Hepatocyte (in vitro differentiated cells): Measurements from ENCODE around the gene LRRN4CL. TPM values are rescaled to one million over a fixed set of nuclear protein-coding genes. Genes with fewer than 3 reads are reported as not detected.
A peak's percentile ranks its signal among the peaks of the same experiment; 100 is the strongest.
"Not testable (repeated sequence)": the region's sequence is repeated elsewhere in the genome, so short reads cannot be mapped to it uniquely, and the experiment has no call there.

Source experiments
- DNase-seq: peaks from one replicate; pipeline ENCODE4 v3.0.0-alpha.2; 2016; ENCODE audit warnings: low spot score
- H2AFZ ChIP-seq: fragments of 200-600 bp; sonication (generic); 2 replicates; pipeline ENCODE4 v1.6.0; 2016; ENCODE audit warnings: antibody characterized with exemption, mild to moderate bottlenecking
- H3K27ac ChIP-seq: fragments of 200-600 bp; sonication (generic); 2 replicates; pipeline ENCODE4 v1.5.1; 2016; ENCODE audit warnings: mild to moderate bottlenecking
- H3K27me3 ChIP-seq: fragments of 200-600 bp; sonication (generic); 2 replicates; pipeline ENCODE4 v1.6.1; 2016
- H3K36me3 ChIP-seq: fragments of 200-600 bp; sonication (generic); replicated peaks from 2 replicates; pipeline ENCODE4 v1.5.1; 2016; ENCODE audit warnings: low read depth; ENCODE audit not compliant: insufficient read depth
- H3K4me1 ChIP-seq: fragments of 200-600 bp; sonication (generic); 2 replicates; pipeline ENCODE4 v1.5.1; 2016; ENCODE audit warnings: mild to moderate bottlenecking, moderate library complexity; ENCODE audit not compliant: insufficient read depth
- H3K4me2 ChIP-seq: fragments of 200-600 bp; sonication (generic); 2 replicates; pipeline ENCODE4 v1.6.0; 2016
- H3K4me3 ChIP-seq: fragments of 200-600 bp; sonication (generic); 2 replicates; pipeline ENCODE4 v1.5.1; 2016; ENCODE audit warnings: mild to moderate bottlenecking
- H3K79me2 ChIP-seq: fragments of 200-600 bp; sonication (generic); 2 replicates; pipeline ENCODE4 v1.6.0; 2017; ENCODE audit warnings: mild to moderate bottlenecking
- H3K9me2 ChIP-seq: fragments of 200-600 bp; sonication (generic); replicated peaks from 2 replicates; pipeline ENCODE4 v1.6.0; 2017; ENCODE audit warnings: mild to moderate bottlenecking; ENCODE audit not compliant: insufficient read depth
- H3K9me3 ChIP-seq: fragments of 200-600 bp; sonication (generic); 2 replicates; pipeline ENCODE4 v1.5.1; 2016; ENCODE audit warnings: low read depth, mild to moderate bottlenecking
- H4K20me1 ChIP-seq: fragments of 200-600 bp; sonication (generic); 2 replicates; pipeline ENCODE4 v1.6.0; 2016; ENCODE audit warnings: mild to moderate bottlenecking; ENCODE audit not compliant: insufficient read depth, poor library complexity, severe bottlenecking
- CTCF ChIP-seq: fragments of 200-600 bp; sonication (generic); IDR thresholded peaks from 2 replicates; pipeline ENCODE4 v1.5.1; 2016; ENCODE audit warnings: antibody characterized with exemption, mild to moderate bottlenecking; ENCODE audit not compliant: poor library complexity
- EZH2 ChIP-seq: fragments of 200-600 bp; sonication (generic); IDR thresholded peaks from 2 replicates; pipeline ENCODE4 v1.6.1; 2016; ENCODE audit warnings: antibody characterized with exemption, mild to moderate bottlenecking, borderline replicate concordance
- EZH2phosphoT487 ChIP-seq: fragments of 200-600 bp; sonication (generic); IDR thresholded peaks from one replicate; pipeline ENCODE4 v1.6.1; 2018; ENCODE audit warnings: antibody characterized with exemption, mild to moderate bottlenecking, low read depth, moderate library complexity; ENCODE audit not compliant: unreplicated experiment, severe bottlenecking
- WGBS: methylation state at CpG from one replicate; pipeline ENCODE4 v1.1.6; 2016; ENCODE audit warnings: low lambda C conversion rate; ENCODE audit errors: missing lambda C conversion rate; 5-methylcytosine and 5-hydroxymethylcytosine counted together
- polyA plus RNA-seq: library from polyadenylated mRNA; unstranded; fragments of >200 nt; fragmentation: Nextera tagmentation; extraction: Ambion mirVana; gene quantifications from 2 replicates; pipeline ENCODE4 v1.2.1, GENCODE V29; 2016
- total RNA-seq: library from RNA; depleted of rRNA; stranded (reverse); fragments of >200 nt; gene quantifications from 2 replicates; pipeline ENCODE4 v1.2.3, GENCODE V29; 2014

The LRRN4CL gene
- total and polyA plus RNA-seq, 2 experiments from 2014 or later = 0.40 to 0.41 TPM

GRCh38 chr11:62678433-62678769 is 10.9 kb downstream of the LRRN4CL start:
- DNase-seq = no peak
- TF ChIP-seq EZH2phosphoT487 (no peak), CTCF (no peak), EZH2 (no peak)
- H3K79me2 ChIP-seq = peaks cover 39% of the 10 kb centered on the region
- H3K9me2 ChIP-seq = no peaks in the 10 kb centered on the region
- no peaks in the 10 kb centered on the region for H3K27me3 ChIP-seq
- H3K4me2 ChIP-seq = peak overlapping the region; percentile 99
- WGBS = 7% methylated on average over 15 of the region's 16 CpGs
- peaks cover 14% of the 10 kb centered on the region for H3K4me1 ChIP-seq
- no peaks in the 10 kb centered on the region for H3K9me3 ChIP-seq
- peak overlapping the region; percentile 78 for H3K4me3 ChIP-seq
- H4K20me1 ChIP-seq = no peaks in the 10 kb centered on the region
- peak overlapping the region; percentile 88 for H3K27ac ChIP-seq
- no peaks in the 10 kb centered on the region for H3K36me3 ChIP-seq
- peak overlapping the region; percentile 77 for H2AFZ ChIP-seq

- no peak for DNase-seq
- TF ChIP-seq CTCF (no peak), EZH2phosphoT487 (no peak), EZH2 (no peak)
- Histone ChIP-seq H4K20me1 (no peaks in the 10 kb centered on the region), H3K9me2 (no peaks in the 10 kb centered on the region), H3K79me2 (peaks cover 46% of the 10 kb centered on the region), H3K4me2 (peak overlapping the region; percentile 99), H2AFZ (no peak overlapping the region), H3K36me3 (no peaks in the 10 kb centered on the region), H3K9me3 (no peaks in the 10 kb centered on the region), H3K27ac (peak overlapping the region; percentile 88), H3K4me3 (no peak overlapping the region), H3K4me1 (peaks cover 21% of the 10 kb centered on the region), H3K27me3 (no peaks in the 10 kb centered on the region)
- WGBS = 94% methylated on average over 15 of the region's 15 CpGs
Observed at GRCh38 chr11:62677714-62678113, 11.6 kb downstream of the LRRN4CL start.

- WGBS = 86% methylated on average over 6 of the region's 6 CpGs
- no peaks in the 10 kb centered on the region for H3K27me3 ChIP-seq
- no peak overlapping the region for H3K27ac ChIP-seq
- H3K79me2 ChIP-seq = peaks cover 49% of the 10 kb centered on the region
- H3K4me2 ChIP-seq = no peak overlapping the region
- no peaks in the 10 kb centered on the region for H3K9me3 ChIP-seq
- H3K4me1 ChIP-seq = peaks cover 27% of the 10 kb centered on the region
- no peak overlapping the region for H2AFZ ChIP-seq
- no peaks in the 10 kb centered on the region for H4K20me1 ChIP-seq
- H3K36me3 ChIP-seq = no peaks in the 10 kb centered on the region
- TF ChIP-seq CTCF = no peak
- no peak for TF ChIP-seq EZH2phosphoT487
- TF ChIP-seq EZH2 = no peak
- no peak overlapping the region for H3K4me3 ChIP-seq
- no peak for DNase-seq
- no peaks in the 10 kb centered on the region for H3K9me2 ChIP-seq
Observed at GRCh38 chr11:62677156-62677555, 12.2 kb downstream of the LRRN4CL start.

GRCh38 chr11:62676698-62677097 is 12.6 kb downstream of the LRRN4CL start:
- WGBS = 81% methylated on average over 6 of the region's 6 CpGs

GRCh38 chr11:62675415-62675814 is 13.9 kb downstream of the LRRN4CL start:
- not testable (repeated sequence) for DNase-seq, H3K4me3 ChIP-seq, H3K4me2 ChIP-seq, H3K9me3 ChIP-seq, H3K36me3 ChIP-seq, H3K27me3 ChIP-seq, H3K27ac ChIP-seq, H4K20me1 ChIP-seq, H2AFZ ChIP-seq, H3K9me2 ChIP-seq
- WGBS = 92% methylated on average over 10 of the region's 10 CpGs
- Histone ChIP-seq H3K4me1 (peaks cover 27% of the 10 kb centered on the region), H3K79me2 (peaks cover 54% of the 10 kb centered on the region)

More at GRCh38 chr11:62676698-62677097, 12.6 kb downstream of the LRRN4CL start:
- Histone ChIP-seq H3K27me3 (no peaks in the 10 kb centered on the region), H2AFZ (no peak overlapping the region), H3K9me2 (no peaks in the 10 kb centered on the region), H3K4me1 (peaks cover 27% of the 10 kb centered on the region), H3K79me2 (peaks cover 51% of the 10 kb centered on the region), H3K9me3 (no peaks in the 10 kb centered on the region), H3K4me3 (no peak overlapping the region), H3K4me2 (no peak overlapping the region), H3K27ac (no peak overlapping the region), H3K36me3 (no peaks in the 10 kb centered on the region), H4K20me1 (no peaks in the 10 kb centered on the region)
- DNase-seq = no peak
- TF ChIP-seq EZH2phosphoT487 (no peak), CTCF (no peak), EZH2 (no peak)
